Measurements from ENCODE around the gene FARS2. TPM values are rescaled to one million over a fixed set of nuclear protein-coding genes. Genes with fewer than 3 reads are reported as not detected.
A peak's percentile ranks its signal among the peaks of the same experiment; 100 is the strongest.

The FARS2 gene
- total RNA-seq, 1 donor from 2014 or later = 23.3 TPM

DNA sequence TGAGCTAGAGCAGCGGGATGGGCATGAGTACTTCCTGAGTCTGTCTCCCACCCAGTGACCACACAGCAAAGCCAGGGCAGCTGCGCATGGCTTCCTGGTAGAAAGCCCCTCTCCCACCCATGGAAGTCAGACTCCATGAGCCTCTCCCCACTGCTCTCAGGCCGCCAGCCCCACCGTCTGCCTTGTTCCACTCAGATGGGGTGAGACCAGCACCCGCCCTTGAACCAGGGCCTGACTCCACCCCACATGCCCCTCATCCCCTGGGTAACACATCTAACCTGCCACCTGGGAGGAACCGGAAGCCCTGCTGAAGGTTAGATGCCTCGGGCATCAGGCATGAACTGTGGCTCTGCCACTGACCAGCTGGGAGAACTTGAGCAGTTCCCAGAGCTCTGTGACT lies 517.6 kb downstream of the FARS2 start:
- TF ChIP-seq, protein P1, sequence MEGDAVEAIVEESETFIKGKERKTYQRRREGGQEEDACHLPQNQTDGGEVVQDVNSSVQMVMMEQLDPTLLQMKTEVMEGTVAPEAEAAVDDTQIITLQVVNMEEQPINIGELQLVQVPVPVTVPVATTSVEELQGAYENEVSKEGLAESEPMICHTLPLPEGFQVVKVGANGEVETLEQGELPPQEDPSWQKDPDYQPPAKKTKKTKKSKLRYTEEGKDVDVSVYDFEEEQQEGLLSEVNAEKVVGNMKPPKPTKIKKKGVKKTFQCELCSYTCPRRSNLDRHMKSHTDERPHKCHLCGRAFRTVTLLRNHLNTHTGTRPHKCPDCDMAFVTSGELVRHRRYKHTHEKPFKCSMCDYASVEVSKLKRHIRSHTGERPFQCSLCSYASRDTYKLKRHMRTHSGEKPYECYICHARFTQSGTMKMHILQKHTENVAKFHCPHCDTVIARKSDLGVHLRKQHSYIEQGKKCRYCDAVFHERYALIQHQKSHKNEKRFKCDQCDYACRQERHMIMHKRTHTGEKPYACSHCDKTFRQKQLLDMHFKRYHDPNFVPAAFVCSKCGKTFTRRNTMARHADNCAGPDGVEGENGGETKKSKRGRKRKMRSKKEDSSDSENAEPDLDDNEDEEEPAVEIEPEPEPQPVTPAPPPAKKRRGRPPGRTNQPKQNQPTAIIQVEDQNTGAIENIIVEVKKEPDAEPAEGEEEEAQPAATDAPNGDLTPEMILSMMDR (conservative IDR thresholded peaks at IDR 0.05) = no peak
- Mint-ChIP-seq H3K4me3 (no peak overlapping the region), H3K4me1 (no peaks in the 10 kb centered on the region), H3K27me3 (ENCODE audit: low read depth) (no peaks in the 10 kb centered on the region), H3K36me3 (ENCODE audit: low read depth) (peaks cover 6% of the 10 kb centered on the region), H3K27ac (ENCODE audit: unreplicated experiment) (peak overlapping the region; percentile 19), H3K9me3 (peaks cover 2% of the 10 kb centered on the region)
- no peak for DNase-seq (ENCODE audit: low read depth, low spot score)

DNA sequence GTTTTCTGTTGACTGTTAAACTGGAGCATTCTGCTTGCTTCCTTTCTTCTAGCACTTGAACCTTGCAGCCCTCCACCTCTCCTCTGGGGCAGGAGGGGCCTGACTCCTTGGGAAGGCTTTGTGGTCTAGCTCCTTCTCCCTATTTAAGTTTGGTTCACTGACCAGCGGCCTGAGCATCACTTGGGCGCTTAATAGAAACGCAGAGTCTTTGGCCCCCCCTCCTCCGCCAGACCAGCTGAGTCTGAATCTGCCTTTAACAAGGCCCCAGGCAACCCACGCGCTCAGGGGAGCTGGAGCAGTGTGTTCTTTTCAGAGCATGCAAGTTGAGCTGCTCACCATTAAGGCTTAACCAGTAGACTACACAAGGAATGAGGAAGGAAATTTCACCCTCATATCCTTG lies 519.7 kb downstream of the FARS2 start:
- Mint-ChIP-seq H3K4me1 (peaks cover 15% of the 10 kb centered on the region), H3K27ac (ENCODE audit: unreplicated experiment) (no peak overlapping the region), H3K4me3 (no peak overlapping the region), H3K9me3 (peaks cover 2% of the 10 kb centered on the region), H3K27me3 (ENCODE audit: low read depth) (no peaks in the 10 kb centered on the region), H3K36me3 (ENCODE audit: low read depth) (no peaks in the 10 kb centered on the region)
- TF ChIP-seq, protein P1 (conservative IDR thresholded peaks at IDR 0.05) = no peak
- DNase-seq (ENCODE audit: low read depth, low spot score) = no peak

DNA sequence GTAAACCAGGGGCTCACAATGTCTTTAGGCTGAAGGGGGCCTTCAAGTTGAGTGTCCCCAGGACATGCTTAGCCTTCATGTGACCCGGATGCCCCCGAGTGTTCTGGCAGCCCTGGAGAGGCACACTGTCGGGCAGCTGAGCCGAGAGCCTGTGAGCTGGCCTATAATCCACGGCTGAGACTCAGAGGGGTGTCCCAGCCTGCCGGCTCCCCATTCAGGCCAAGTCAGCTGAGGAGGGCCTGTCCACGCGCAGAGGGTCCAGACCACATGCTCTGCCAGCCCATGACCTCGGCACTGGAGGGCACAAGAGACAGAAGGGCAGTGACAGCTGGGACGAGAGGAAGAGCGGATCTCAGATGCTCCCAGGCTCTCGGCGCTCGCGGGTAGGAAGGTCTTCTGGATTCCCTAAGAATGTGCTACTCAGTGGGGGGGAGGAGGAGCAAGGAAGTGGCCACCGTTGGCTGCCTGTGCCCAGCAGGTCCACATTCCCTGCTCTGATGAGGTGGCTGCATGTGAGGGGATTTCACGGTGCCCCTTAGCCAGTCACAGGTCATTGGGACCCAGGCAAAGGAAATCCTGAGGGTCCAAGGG lies 520.7 kb downstream of the FARS2 start:
- TF ChIP-seq, protein P1 (conservative IDR thresholded peaks at IDR 0.05) = no peak
- Mint-ChIP-seq H3K9me3 (peaks cover 2% of the 10 kb centered on the region), H3K27me3 (ENCODE audit: low read depth) (no peaks in the 10 kb centered on the region), H3K36me3 (ENCODE audit: low read depth) (no peaks in the 10 kb centered on the region), H3K27ac (ENCODE audit: unreplicated experiment) (peak overlapping the region; percentile 19), H3K4me3 (no peak overlapping the region), H3K4me1 (peaks cover 25% of the 10 kb centered on the region)
- DNase-seq (ENCODE audit: low read depth, low spot score) = no peak

DNA sequence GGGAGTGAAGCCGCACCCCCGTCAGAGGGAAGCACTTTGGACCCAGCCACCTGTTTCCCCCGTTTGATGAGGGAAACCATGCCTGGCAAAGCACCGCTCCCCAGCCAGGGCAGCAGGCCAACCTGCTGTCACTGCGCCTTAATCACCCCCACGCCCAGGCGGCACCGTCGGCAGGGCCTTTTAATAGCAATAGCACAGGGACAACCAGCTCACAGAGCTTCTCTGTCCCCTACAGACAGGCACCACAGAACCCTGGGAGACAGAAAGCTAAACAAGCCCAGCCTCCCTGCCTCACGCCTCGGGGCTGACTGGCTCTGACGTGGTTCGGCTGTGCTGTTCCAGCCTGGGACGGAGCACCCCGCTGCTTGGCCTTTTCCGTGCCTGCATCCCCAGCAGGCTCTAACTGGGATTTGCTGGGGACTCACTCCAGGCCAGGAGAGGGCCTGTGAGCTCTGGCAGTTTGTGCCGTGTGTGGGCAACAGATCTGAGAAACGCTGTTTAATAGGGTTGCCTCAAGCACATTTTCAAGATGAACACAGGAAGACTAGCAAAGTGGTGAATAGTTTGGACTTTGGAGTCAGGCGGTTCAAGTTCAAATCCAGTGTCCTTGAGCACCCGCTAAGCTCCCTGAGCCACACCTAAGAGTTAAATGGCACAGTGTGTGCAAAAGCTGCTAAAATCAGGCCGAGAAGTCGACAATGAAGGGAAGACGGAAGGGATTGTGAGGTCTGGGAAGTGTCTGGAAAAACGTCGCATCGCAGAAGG lies 521.7 kb downstream of the FARS2 start:
- Mint-ChIP-seq H3K4me1 (peaks cover 33% of the 10 kb centered on the region), H3K36me3 (ENCODE audit: low read depth) (no peaks in the 10 kb centered on the region), H3K27me3 (ENCODE audit: low read depth) (no peaks in the 10 kb centered on the region), H3K9me3 (peaks cover 2% of the 10 kb centered on the region), H3K4me3 (no peak overlapping the region), H3K27ac (ENCODE audit: unreplicated experiment) (peak overlapping the region; percentile 65)
- no peak for DNase-seq (ENCODE audit: low read depth, low spot score)
- TF ChIP-seq, protein P1 (conservative IDR thresholded peaks at IDR 0.05) = no peak

DNA sequence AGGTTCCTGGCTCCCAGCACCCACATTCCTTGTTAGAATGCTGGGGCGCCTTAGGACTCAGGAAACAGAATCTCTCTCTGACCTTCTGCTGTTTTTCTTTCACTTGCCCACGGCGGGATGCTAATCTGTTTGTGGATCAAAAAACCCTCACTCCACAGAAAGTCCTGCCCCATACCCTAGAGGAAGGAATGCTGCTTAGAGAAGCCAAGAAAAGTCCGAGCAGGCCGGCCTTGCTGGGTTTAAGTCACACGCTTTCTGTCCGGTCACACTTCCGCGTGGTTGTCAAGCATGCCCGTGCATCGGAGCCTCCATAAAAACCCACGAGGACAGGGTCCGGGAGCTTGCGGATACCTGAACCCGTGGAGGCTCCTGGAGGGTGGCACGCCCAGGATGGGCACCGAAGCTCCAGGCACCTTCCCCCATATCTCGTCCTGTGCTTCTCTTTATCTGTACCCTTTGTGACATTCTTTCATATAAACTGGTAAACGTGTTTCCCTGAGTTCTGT lies 522.3 kb downstream of the FARS2 start:
- Mint-ChIP-seq H3K27me3 (ENCODE audit: low read depth) (no peaks in the 10 kb centered on the region), H3K36me3 (ENCODE audit: low read depth) (no peaks in the 10 kb centered on the region), H3K27ac (ENCODE audit: unreplicated experiment) (peak overlapping the region; percentile 46), H3K4me1 (peaks cover 34% of the 10 kb centered on the region), H3K9me3 (peaks cover 2% of the 10 kb centered on the region), H3K4me3 (no peak overlapping the region)
- TF ChIP-seq, protein P1 (conservative IDR thresholded peaks at IDR 0.05) = no peak
- DNase-seq (ENCODE audit: low read depth, low spot score) = no peak

Measured in neural crest cell (in vitro differentiated cells).